GM19328 (cell line): ENCODE measurements around the gene CPS1.

Experiments used
- ATAC-seq: cut with Tn5 transposase; IDR thresholded peaks from one replicate; pipeline ENCODE4 v1.9.1; 2021; ENCODE audit warnings: mild to moderate bottlenecking, moderate library complexity; ENCODE audit not compliant: unreplicated experiment

CPS1 gene

GRCh38 chr2:210556329-210556980 lies at the start of gene CPS1:
TSS of gene CPS1 (plus strand) at chr2:210556599. CDS start at chr2:210556734, 135 bp downstream.
- ATAC-seq = no peak

- ATAC-seq = no peak
Observed at GRCh38 chr2:210515911-210516310, 40.5 kb upstream of the CPS1 start.

- ATAC-seq = no peak
Observed at GRCh38 chr2:210517264-210517663, 39.1 kb upstream of the CPS1 start.

- ATAC-seq = no peak
Observed at GRCh38 chr2:210519594-210519993, 36.8 kb upstream of the CPS1 start.

GRCh38 chr2:210522399-210522798 lies 34.0 kb upstream of the CPS1 start:
- ATAC-seq = no peak

- no peak for ATAC-seq
Observed at GRCh38 chr2:210523650-210524289, 32.6 kb upstream of the CPS1 start.

GRCh38 chr2:210524533-210524932 lies 31.9 kb upstream of the CPS1 start:
- no peak for ATAC-seq

GRCh38 chr2:210527286-210527685 lies 29.1 kb upstream of the CPS1 start:
- ATAC-seq = no peak

GRCh38 chr2:210528716-210529115 lies 27.7 kb upstream of the CPS1 start:
- no peak for ATAC-seq

GRCh38 chr2:210531050-210531449 lies 25.3 kb upstream of the CPS1 start:
- no peak for ATAC-seq

GRCh38 chr2:210531482-210531881 lies 24.9 kb upstream of the CPS1 start:
- no peak for ATAC-seq

- no peak for ATAC-seq
Observed at GRCh38 chr2:210533389-210533788, 23.0 kb upstream of the CPS1 start.

- no peak for ATAC-seq
Observed at GRCh38 chr2:210534879-210535278, 21.5 kb upstream of the CPS1 start.

- no peak for ATAC-seq
Observed at GRCh38 chr2:210536973-210537650, 19.3 kb upstream of the CPS1 start.

- ATAC-seq = no peak
Observed at GRCh38 chr2:210539035-210539434, 17.4 kb upstream of the CPS1 start.

- ATAC-seq = no peak
Observed at GRCh38 chr2:210539578-210540416, 16.6 kb upstream of the CPS1 start.

GRCh38 chr2:210540471-210540870 lies 15.9 kb upstream of the CPS1 start:
- ATAC-seq = no peak

- ATAC-seq = no peak
Observed at GRCh38 chr2:210540900-210541289, 15.5 kb upstream of the CPS1 start.

- no peak for ATAC-seq
Observed at GRCh38 chr2:210541290-210541902, 15.0 kb upstream of the CPS1 start.

GRCh38 chr2:210544007-210544590 lies 12.3 kb upstream of the CPS1 start:
- no peak for ATAC-seq
